HepG2 (cell line): ENCODE measurements around the gene PCA3. TPM values are rescaled to one million over a fixed set of nuclear protein-coding genes. Genes with fewer than 3 reads are reported as not detected.

ENCODE experiments used
- AGO1 ChIP-seq: fragments of 200-400 bp; formaldehyde crosslinking; IDR thresholded peaks from 2 replicates; pipeline ENCODE4 v1.6.1; 2017; ENCODE audit warnings: mild to moderate bottlenecking, low read depth, low read length, moderate library complexity; ENCODE audit not compliant: poor library complexity, severe bottlenecking
- FOXK1 ChIP-seq: sonication (generic); formaldehyde crosslinking; IDR thresholded peaks from 2 replicates; pipeline ENCODE4 v1.4.0; 2020; ENCODE audit warnings: low read depth, missing genetic modification reagents, borderline replicate concordance
- NR2C2 ChIP-seq: sonication (generic); formaldehyde crosslinking; IDR thresholded peaks from 2 replicates; pipeline ENCODE4 v1.4.0; 2020; ENCODE audit warnings: missing genetic modification reagents, mild to moderate bottlenecking, moderate library complexity, borderline replicate concordance
- ZNF143 ChIP-seq: sonication (generic); formaldehyde crosslinking; IDR thresholded peaks from 2 replicates; pipeline ENCODE4 v1.4.0; 2020; ENCODE audit warnings: missing genetic modification reagents
- ZSCAN25 ChIP-seq: sonication (generic); formaldehyde crosslinking; IDR thresholded peaks from 2 replicates; pipeline ENCODE4 v1.8.0; 2022; ENCODE audit warnings: mild to moderate bottlenecking, missing genetic modification reagents
- polyA plus RNA-seq, 8 experiments: library from polyadenylated mRNA; depleted of rRNA in 3 of 8; stranded (reverse) in 7 of 8; unstranded in 1 of 8; fragments of >200 nt; fragmentation: Illumina TruSeq in 4 of 8; extraction: Trizol in 4 of 8; gene quantifications; 2 replicates each; pipeline versions ENCODE4 v1.2.1 to v1.2.3, GENCODE V29; 2011 to 2016; ENCODE audit warnings: low read depth in 4 of 8, missing spikeins in 1 of 8, mixed read lengths in 1 of 8; ENCODE audit not compliant: insufficient read depth in 1 of 8
- total RNA-seq, 5 experiments: library from RNA; depleted of rRNA; stranded (reverse); fragments of >200 nt; fragmentation: Illumina TruSeq; extraction: Trizol; gene quantifications; 2 replicates each; pipeline ENCODE4 v1.2.3, GENCODE V29; 2016; ENCODE audit warnings: low read depth in 1 of 5
- TF ChIP-seq, protein P1 (sequence below): sonication (generic); formaldehyde crosslinking; IDR thresholded peaks from 2 replicates; pipeline ENCODE4 v1.4.0; 2020; ENCODE audit warnings: missing genetic modification reagents
- TF ChIP-seq, protein P2 (sequence below): IDR thresholded peaks from 2 replicates; pipeline ENCODE4 v1.6.1; 2016; ENCODE audit warnings: control low read depth
- TF ChIP-seq, protein P3 (sequence below): sonication (generic); formaldehyde crosslinking; IDR thresholded peaks from 2 replicates; pipeline ENCODE4 v1.5.1; 2020; ENCODE audit warnings: missing genetic modification reagents, mild to moderate bottlenecking, borderline replicate concordance
- TF ChIP-seq, protein P4 (sequence below): sonication (generic); formaldehyde crosslinking; IDR thresholded peaks from 2 replicates; pipeline ENCODE4 v1.4.0; 2020; ENCODE audit warnings: missing genetic modification reagents

Gene PCA3
- total and polyA plus RNA-seq, 2 of the 13 experiments (the other 11 are each of a cell fraction or from before 2014, with no cell fraction given) = not detected

DNA sequence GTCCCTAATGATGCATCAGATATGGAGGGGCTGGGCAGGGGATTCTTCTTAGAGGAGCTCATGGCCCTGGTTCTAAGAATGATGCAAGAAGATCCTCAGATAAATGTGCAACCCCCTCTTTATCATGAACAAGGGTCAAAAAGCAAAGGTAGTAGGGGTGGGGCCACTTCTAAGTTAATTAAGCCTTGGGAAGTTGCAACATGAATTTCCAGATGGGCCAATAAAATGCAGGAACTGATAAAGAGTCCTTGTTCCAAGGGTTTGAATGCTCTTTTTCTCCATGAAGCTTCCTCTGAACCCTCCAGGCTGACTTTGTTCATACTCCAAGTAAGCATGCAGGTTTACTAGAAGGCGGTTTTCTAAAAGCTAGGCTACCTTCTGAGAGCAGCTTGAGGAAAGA lies 25.6 kb downstream of the PCA3 start (continued):
- TF ChIP-seq, protein P1, sequence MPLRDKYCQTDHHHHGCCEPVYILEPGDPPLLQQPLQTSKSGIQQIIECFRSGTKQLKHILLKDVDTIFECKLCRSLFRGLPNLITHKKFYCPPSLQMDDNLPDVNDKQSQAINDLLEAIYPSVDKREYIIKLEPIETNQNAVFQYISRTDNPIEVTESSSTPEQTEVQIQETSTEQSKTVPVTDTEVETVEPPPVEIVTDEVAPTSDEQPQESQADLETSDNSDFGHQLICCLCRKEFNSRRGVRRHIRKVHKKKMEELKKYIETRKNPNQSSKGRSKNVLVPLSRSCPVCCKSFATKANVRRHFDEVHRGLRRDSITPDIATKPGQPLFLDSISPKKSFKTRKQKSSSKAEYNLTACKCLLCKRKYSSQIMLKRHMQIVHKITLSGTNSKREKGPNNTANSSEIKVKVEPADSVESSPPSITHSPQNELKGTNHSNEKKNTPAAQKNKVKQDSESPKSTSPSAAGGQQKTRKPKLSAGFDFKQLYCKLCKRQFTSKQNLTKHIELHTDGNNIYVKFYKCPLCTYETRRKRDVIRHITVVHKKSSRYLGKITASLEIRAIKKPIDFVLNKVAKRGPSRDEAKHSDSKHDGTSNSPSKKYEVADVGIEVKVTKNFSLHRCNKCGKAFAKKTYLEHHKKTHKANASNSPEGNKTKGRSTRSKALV (CRISPR knock-in tag) = no peak
- TF ChIP-seq FOXK1 (CRISPR knock-in tag) (no peak), AGO1 (no peak), ZSCAN25 (CRISPR knock-in tag) (no peak), NR2C2 (CRISPR knock-in tag) (no peak), ZNF143 (no peak)
- TF ChIP-seq, protein P2, sequence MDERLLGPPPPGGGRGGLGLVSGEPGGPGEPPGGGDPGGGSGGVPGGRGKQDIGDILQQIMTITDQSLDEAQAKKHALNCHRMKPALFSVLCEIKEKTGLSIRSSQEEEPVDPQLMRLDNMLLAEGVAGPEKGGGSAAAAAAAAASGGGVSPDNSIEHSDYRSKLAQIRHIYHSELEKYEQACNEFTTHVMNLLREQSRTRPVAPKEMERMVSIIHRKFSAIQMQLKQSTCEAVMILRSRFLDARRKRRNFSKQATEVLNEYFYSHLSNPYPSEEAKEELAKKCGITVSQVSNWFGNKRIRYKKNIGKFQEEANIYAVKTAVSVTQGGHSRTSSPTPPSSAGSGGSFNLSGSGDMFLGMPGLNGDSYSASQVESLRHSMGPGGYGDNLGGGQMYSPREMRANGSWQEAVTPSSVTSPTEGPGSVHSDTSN (CRISPR knock-in tag) = no peak
- TF ChIP-seq, protein P3, sequence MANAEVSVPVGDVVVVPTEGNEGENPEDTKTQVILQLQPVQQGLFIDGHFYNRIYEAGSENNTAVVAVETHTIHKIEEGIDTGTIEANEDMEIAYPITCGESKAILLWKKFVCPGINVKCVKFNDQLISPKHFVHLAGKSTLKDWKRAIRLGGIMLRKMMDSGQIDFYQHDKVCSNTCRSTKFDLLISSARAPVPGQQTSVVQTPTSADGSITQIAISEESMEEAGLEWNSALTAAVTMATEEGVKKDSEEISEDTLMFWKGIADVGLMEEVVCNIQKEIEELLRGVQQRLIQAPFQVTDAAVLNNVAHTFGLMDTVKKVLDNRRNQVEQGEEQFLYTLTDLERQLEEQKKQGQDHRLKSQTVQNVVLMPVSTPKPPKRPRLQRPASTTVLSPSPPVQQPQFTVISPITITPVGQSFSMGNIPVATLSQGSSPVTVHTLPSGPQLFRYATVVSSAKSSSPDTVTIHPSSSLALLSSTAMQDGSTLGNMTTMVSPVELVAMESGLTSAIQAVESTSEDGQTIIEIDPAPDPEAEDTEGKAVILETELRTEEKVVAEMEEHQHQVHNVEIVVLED (CRISPR knock-in tag) = no peak
- TF ChIP-seq, protein P4, sequence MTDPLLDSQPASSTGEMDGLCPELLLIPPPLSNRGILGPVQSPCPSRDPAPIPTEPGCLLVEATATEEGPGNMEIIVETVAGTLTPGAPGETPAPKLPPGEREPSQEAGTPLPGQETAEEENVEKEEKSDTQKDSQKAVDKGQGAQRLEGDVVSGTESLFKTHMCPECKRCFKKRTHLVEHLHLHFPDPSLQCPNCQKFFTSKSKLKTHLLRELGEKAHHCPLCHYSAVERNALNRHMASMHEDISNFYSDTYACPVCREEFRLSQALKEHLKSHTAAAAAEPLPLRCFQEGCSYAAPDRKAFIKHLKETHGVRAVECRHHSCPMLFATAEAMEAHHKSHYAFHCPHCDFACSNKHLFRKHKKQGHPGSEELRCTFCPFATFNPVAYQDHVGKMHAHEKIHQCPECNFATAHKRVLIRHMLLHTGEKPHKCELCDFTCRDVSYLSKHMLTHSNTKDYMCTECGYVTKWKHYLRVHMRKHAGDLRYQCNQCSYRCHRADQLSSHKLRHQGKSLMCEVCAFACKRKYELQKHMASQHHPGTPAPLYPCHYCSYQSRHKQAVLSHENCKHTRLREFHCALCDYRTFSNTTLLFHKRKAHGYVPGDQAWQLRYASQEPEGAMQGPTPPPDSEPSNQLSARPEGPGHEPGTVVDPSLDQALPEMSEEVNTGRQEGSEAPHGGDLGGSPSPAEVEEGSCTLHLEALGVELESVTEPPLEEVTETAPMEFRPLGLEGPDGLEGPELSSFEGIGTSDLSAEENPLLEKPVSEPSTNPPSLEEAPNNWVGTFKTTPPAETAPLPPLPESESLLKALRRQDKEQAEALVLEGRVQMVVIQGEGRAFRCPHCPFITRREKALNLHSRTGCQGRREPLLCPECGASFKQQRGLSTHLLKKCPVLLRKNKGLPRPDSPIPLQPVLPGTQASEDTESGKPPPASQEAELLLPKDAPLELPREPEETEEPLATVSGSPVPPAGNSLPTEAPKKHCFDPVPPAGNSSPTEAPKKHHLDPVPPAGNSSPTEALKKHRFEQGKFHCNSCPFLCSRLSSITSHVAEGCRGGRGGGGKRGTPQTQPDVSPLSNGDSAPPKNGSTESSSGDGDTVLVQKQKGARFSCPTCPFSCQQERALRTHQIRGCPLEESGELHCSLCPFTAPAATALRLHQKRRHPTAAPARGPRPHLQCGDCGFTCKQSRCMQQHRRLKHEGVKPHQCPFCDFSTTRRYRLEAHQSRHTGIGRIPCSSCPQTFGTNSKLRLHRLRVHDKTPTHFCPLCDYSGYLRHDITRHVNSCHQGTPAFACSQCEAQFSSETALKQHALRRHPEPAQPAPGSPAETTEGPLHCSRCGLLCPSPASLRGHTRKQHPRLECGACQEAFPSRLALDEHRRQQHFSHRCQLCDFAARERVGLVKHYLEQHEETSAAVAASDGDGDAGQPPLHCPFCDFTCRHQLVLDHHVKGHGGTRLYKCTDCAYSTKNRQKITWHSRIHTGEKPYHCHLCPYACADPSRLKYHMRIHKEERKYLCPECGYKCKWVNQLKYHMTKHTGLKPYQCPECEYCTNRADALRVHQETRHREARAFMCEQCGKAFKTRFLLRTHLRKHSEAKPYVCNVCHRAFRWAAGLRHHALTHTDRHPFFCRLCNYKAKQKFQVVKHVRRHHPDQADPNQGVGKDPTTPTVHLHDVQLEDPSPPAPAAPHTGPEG (CRISPR knock-in tag) = no peak
